Measurements from ENCODE around the gene MNAT1. TPM values are rescaled to one million over a fixed set of nuclear protein-coding genes. Genes with fewer than 3 reads are reported as not detected.

Gene MNAT1
- total RNA-seq, 1 donor from 2014 or later: 40.4 TPM

GRCh38 chr14:60796434-60796833 is 61.9 kb downstream of the MNAT1 start:
- no peak overlapping the region for H3K4me3 Mint-ChIP-seq
- TF ChIP-seq CTCF (IDR thresholded peaks at IDR 0.05; ENCODE audit: unreplicated experiment): no peak
- no peaks in the 10 kb centered on the region for H3K27me3 Mint-ChIP-seq (ENCODE audit: low read depth)
- DNase-seq (ENCODE audit: low spot score in 2 of 2, unreplicated experiment in 2 of 2): no peak
- H3K4me1 Mint-ChIP-seq: no peaks in the 10 kb centered on the region
- peaks cover 6% of the 10 kb centered on the region for H3K9me3 Mint-ChIP-seq
- peaks cover 14% of the 10 kb centered on the region for H3K36me3 Mint-ChIP-seq
- H3K27ac Mint-ChIP-seq: no peak overlapping the region

GRCh38 chr14:60800409-60800808 is 65.8 kb downstream of the MNAT1 start:
- peaks cover 30% of the 10 kb centered on the region for H3K36me3 Mint-ChIP-seq
- peaks cover 12% of the 10 kb centered on the region for H3K9me3 Mint-ChIP-seq
- H3K4me1 Mint-ChIP-seq: no peaks in the 10 kb centered on the region
- no peaks in the 10 kb centered on the region for H3K27me3 Mint-ChIP-seq (ENCODE audit: low read depth)
- H3K27ac Mint-ChIP-seq: no peak overlapping the region
- TF ChIP-seq CTCF (IDR thresholded peaks at IDR 0.05; ENCODE audit: unreplicated experiment): no peak
- DNase-seq (ENCODE audit: low spot score in 2 of 2, unreplicated experiment in 2 of 2): no peak
- no peak overlapping the region for H3K4me3 Mint-ChIP-seq

GRCh38 chr14:60803871-60804270 is 69.3 kb downstream of the MNAT1 start:
- H3K4me1 Mint-ChIP-seq: no peaks in the 10 kb centered on the region
- H3K9me3 Mint-ChIP-seq: peaks cover 17% of the 10 kb centered on the region
- no peak for DNase-seq (ENCODE audit: low spot score in 2 of 2, unreplicated experiment in 2 of 2)
- H3K4me3 Mint-ChIP-seq: no peak overlapping the region
- no peaks in the 10 kb centered on the region for H3K27me3 Mint-ChIP-seq (ENCODE audit: low read depth)
- H3K36me3 Mint-ChIP-seq: peaks cover 32% of the 10 kb centered on the region
- TF ChIP-seq CTCF (IDR thresholded peaks at IDR 0.05; ENCODE audit: unreplicated experiment): no peak
- no peak overlapping the region for H3K27ac Mint-ChIP-seq

GRCh38 chr14:60805841-60806430 is 71.4 kb downstream of the MNAT1 start:
- Mint-ChIP-seq H3K4me1 (no peaks in the 10 kb centered on the region), H3K36me3 (peaks cover 31% of the 10 kb centered on the region), H3K27me3 (ENCODE audit: low read depth) (no peaks in the 10 kb centered on the region), H3K9me3 (peaks cover 16% of the 10 kb centered on the region), H3K27ac (no peak overlapping the region), H3K4me3 (no peak overlapping the region)
- no peak for TF ChIP-seq CTCF (IDR thresholded peaks at IDR 0.05; ENCODE audit: unreplicated experiment)
- DNase-seq (ENCODE audit: low spot score in 2 of 2, unreplicated experiment in 2 of 2): no peak

GRCh38 chr14:60807247-60807646 is 72.7 kb downstream of the MNAT1 start:
- Mint-ChIP-seq H3K27ac (no peak overlapping the region), H3K4me3 (no peak overlapping the region), H3K4me1 (no peaks in the 10 kb centered on the region), H3K36me3 (peaks cover 24% of the 10 kb centered on the region), H3K9me3 (peaks cover 12% of the 10 kb centered on the region), H3K27me3 (ENCODE audit: low read depth) (no peaks in the 10 kb centered on the region)
- TF ChIP-seq CTCF (IDR thresholded peaks at IDR 0.05; ENCODE audit: unreplicated experiment): no peak
- no peak for DNase-seq (ENCODE audit: low spot score in 2 of 2, unreplicated experiment in 2 of 2)

- Mint-ChIP-seq H3K27me3 (ENCODE audit: low read depth) (no peaks in the 10 kb centered on the region), H3K27ac (no peak overlapping the region), H3K9me3 (peaks cover 8% of the 10 kb centered on the region), H3K4me3 (no peak overlapping the region), H3K36me3 (peaks cover 25% of the 10 kb centered on the region), H3K4me1 (no peaks in the 10 kb centered on the region)
- no peak for TF ChIP-seq CTCF (IDR thresholded peaks at IDR 0.05; ENCODE audit: unreplicated experiment)
- no peak for DNase-seq (ENCODE audit: low spot score in 2 of 2, unreplicated experiment in 2 of 2)
Observed at GRCh38 chr14:60807971-60808370, 73.4 kb downstream of the MNAT1 start.

All from mesothelial cell of epicardium (in vitro differentiated cells).